HepG2 (cell line): ENCODE measurements around the gene RELL2. TPM values are rescaled to one million over a fixed set of nuclear protein-coding genes. Genes with fewer than 3 reads are reported as not detected.

Source experiments
- ATAC-seq: fragments of 200-7000 bp; cut with Tn5 transposase; 3 replicates; pipeline ENCODE4 v1.9.1; 2020; ENCODE audit warnings: mild to moderate bottlenecking, moderate library complexity
- BruUV-seq: library from RNA; stranded (reverse); fragments of 400-500 nt; replicated peaks from 2 replicates; lab custom pipeline; 2021; lab: Mats Ljungman, UMichigan
- CTCF ChIA-PET: fragments of 300-600 bp; formaldehyde crosslinking; extraction: SDS; loops from one replicate; lab custom pipeline; 2021; ENCODE audit warnings: low total read pairs, inconsistent platforms, low intra/inter-chr PET ratio; lab: Yijun Ruan, JAX
- POLR2A ChIA-PET: fragments of 350-600 bp; sonication (Branson Sonifier 250); formaldehyde crosslinking; loops from one replicate; lab custom pipeline; 2020; ENCODE audit warnings: antibody characterized with exemption, inconsistent platforms; lab: Yijun Ruan, JAX
- DNase-seq: peaks from one replicate; pipeline ENCODE4 v3.0.0-alpha.2; 2015; ENCODE audit warnings: low spot score
- FAIRE-seq: peaks from 3 replicates; lab custom pipeline; 2011; peaks lifted over from hg19 to GRCh38; lab: Jason Lieb, UNC
- H2AFZ ChIP-seq: one replicate; pipeline ENCODE4 v1.6.1; 2011; ENCODE audit warnings: low read length, inconsistent platforms
- H3K27ac ChIP-seq: fragments of 300-600 bp; 3 replicates; pipeline ENCODE4 v1.8.0; 2011; ENCODE audit warnings: mixed run types, mild to moderate bottlenecking, mixed read lengths, low read length, inconsistent platforms; ENCODE audit not compliant: insufficient read depth; ENCODE audit errors: extremely low read length
- H3K27me3 ChIP-seq, 2 experiments: fragments of 200-600 bp in 1 of 2; 2 replicates in 1 of 2; 3 replicates in 1 of 2; pipeline versions ENCODE4 v1.6.0 to v1.8.0; 2011; ENCODE audit warnings: low read length in 2 of 2, mild to moderate bottlenecking in 2 of 2, moderate library complexity in 2 of 2, inconsistent platforms in 1 of 2; ENCODE audit not compliant: insufficient read depth in 2 of 2, control insufficient read depth in 1 of 2
- H3K36me3 ChIP-seq, 2 experiments: fragments of 200-600 bp in 1 of 2; replicated peaks in 1 of 2; 2 replicates in 1 of 2; 3 replicates in 1 of 2; pipeline versions ENCODE4 v1.5.1 to v1.8.0; 2011; ENCODE audit warnings: low read length in 2 of 2, inconsistent platforms in 1 of 2; ENCODE audit not compliant: insufficient read depth in 2 of 2, control insufficient read depth in 1 of 2
- H3K4me1 ChIP-seq: 2 replicates; pipeline ENCODE4 v1.5.1; 2012; ENCODE audit warnings: low read length, inconsistent platforms; ENCODE audit not compliant: insufficient read depth
- H3K4me2 ChIP-seq: 2 replicates; pipeline ENCODE4 v1.6.0; 2011; ENCODE audit warnings: low read depth, low read length, inconsistent platforms
- H3K4me3 ChIP-seq, 3 experiments: fragments of 200-600 bp in 1 of 3; sonication (generic), shearing (Covaris generic) in 1 of 3; replicated peaks in 1 of 3; 2 replicates each; pipeline ENCODE4 v1.5.1; 2011 to 2016; ENCODE audit warnings: low read length in 3 of 3, inconsistent platforms in 2 of 3, low read depth in 2 of 3, mild to moderate bottlenecking in 2 of 3, control low read depth in 1 of 3, mixed read lengths in 1 of 3; ENCODE audit not compliant: insufficient read depth in 1 of 3
- H3K79me2 ChIP-seq: one replicate; pipeline ENCODE4 v1.6.1; 2011; ENCODE audit warnings: low read length, inconsistent platforms; ENCODE audit not compliant: insufficient read depth
- H3K9ac ChIP-seq: 2 replicates; pipeline ENCODE4 v1.6.0; 2011; ENCODE audit warnings: mild to moderate bottlenecking, low read depth, low read length, inconsistent platforms; ENCODE audit not compliant: insufficient read depth
- H3K9me3 ChIP-seq: 2 replicates; pipeline ENCODE4 v1.5.1; 2012; ENCODE audit warnings: mild to moderate bottlenecking, low read length
- H4K20me1 ChIP-seq: 2 replicates; pipeline ENCODE4 v1.6.0; 2011; ENCODE audit warnings: inconsistent platforms, mild to moderate bottlenecking, low read length, moderate library complexity; ENCODE audit not compliant: insufficient read depth
- EP300 ChIP-seq, 3 experiments: sonication (generic) in 1 of 3; formaldehyde crosslinking in 1 of 3; IDR thresholded peaks; 2 replicates each; pipeline versions ENCODE4 v1.5.1 to v1.6.1; 2011 to 2020; ENCODE audit warnings: low read depth in 2 of 3, low read length in 2 of 3, borderline replicate concordance in 1 of 3, improper control_type of control experiment in 1 of 3, mild to moderate bottlenecking in 1 of 3, missing genetic modification reagents in 1 of 3, moderate library complexity in 1 of 3
- FOSL2 ChIP-seq: sonication (generic); formaldehyde crosslinking; IDR thresholded peaks from 2 replicates; pipeline ENCODE4 v1.4.0; 2020; ENCODE audit warnings: missing genetic modification reagents
- FOXK2 ChIP-seq: fragments of 450-650 bp; IDR thresholded peaks from 2 replicates; pipeline ENCODE4 v1.6.1; 2016
- FOXM1 ChIP-seq: sonication (generic); formaldehyde crosslinking; IDR thresholded peaks from 2 replicates; pipeline ENCODE4 v1.5.0; 2020; ENCODE audit warnings: missing genetic modification reagents
- MZF1 ChIP-seq: sonication (generic); formaldehyde crosslinking; IDR thresholded peaks from 2 replicates; pipeline ENCODE4 v1.8.1; 2023; ENCODE audit warnings: mild to moderate bottlenecking, missing genetic modification reagents, borderline replicate concordance
- NFE2L2 ChIP-seq: fragments of 150-350 bp; IDR thresholded peaks from 2 replicates; pipeline ENCODE4 v1.6.1; 2014; ENCODE audit warnings: low read length
- NFYC ChIP-seq: IDR thresholded peaks from 2 replicates; pipeline ENCODE4 v1.6.1; 2016; ENCODE audit warnings: missing genetic modification reagents, missing compliant biosample characterization
- PAWR ChIP-seq: sonication (generic); formaldehyde crosslinking; IDR thresholded peaks from 2 replicates; pipeline ENCODE4 v1.4.0; 2020; ENCODE audit warnings: missing genetic modification reagents, mild to moderate bottlenecking, borderline replicate concordance
- SMAD9 ChIP-seq: sonication (generic); formaldehyde crosslinking; IDR thresholded peaks from 2 replicates; pipeline ENCODE4 v1.5.1; 2020; ENCODE audit warnings: mild to moderate bottlenecking, missing genetic modification reagents
- TARDBP ChIP-seq: sonication (generic); formaldehyde crosslinking; IDR thresholded peaks from 2 replicates; pipeline ENCODE4 v1.8.0; 2022; ENCODE audit warnings: mild to moderate bottlenecking, missing genetic modification reagents
- WGBS: methylation state at CpG from one replicate; pipeline ENCODE4 v1.1.6; 2017; ENCODE audit warnings: low lambda C conversion rate; 5-methylcytosine and 5-hydroxymethylcytosine counted together
- in situ Hi-C: cut with HindIII; loops from 2 replicates; pipeline ENCODE4 v1.10.0; 2017; ENCODE audit warnings: low pct_unique_long_range_greater_than_20kb; ENCODE audit not compliant: extremely low pct_ligation_motif_present
- intact Hi-C: fragments of 100-400 bp; cut with micrococcal nuclease; formaldehyde crosslinking; loops from one replicate; pipeline ENCODE4 v1.10.0; 2022; ENCODE audit not compliant: unreplicated experiment
- polyA plus RNA-seq, 8 experiments: library from polyadenylated mRNA; depleted of rRNA in 3 of 8; stranded (reverse) in 7 of 8; unstranded in 1 of 8; fragments of >200 nt; fragmentation: Illumina TruSeq in 4 of 8; extraction: Trizol in 4 of 8; gene quantifications; 2 replicates each; pipeline versions ENCODE4 v1.2.1 to v1.2.3, GENCODE V29; 2011 to 2016; ENCODE audit warnings: low read depth in 4 of 8, missing spikeins in 1 of 8, mixed read lengths in 1 of 8; ENCODE audit not compliant: insufficient read depth in 1 of 8
- total RNA-seq, 5 experiments: library from RNA; depleted of rRNA; stranded (reverse); fragments of >200 nt; fragmentation: Illumina TruSeq; extraction: Trizol; gene quantifications; 2 replicates each; pipeline ENCODE4 v1.2.3, GENCODE V29; 2016; ENCODE audit warnings: low read depth in 1 of 5

The RELL2 gene
- total and polyA plus RNA-seq, 2 of the 13 experiments (the other 11 are each of a cell fraction or from before 2014, with no cell fraction given) = 6.4 to 8.3 TPM

DNA sequence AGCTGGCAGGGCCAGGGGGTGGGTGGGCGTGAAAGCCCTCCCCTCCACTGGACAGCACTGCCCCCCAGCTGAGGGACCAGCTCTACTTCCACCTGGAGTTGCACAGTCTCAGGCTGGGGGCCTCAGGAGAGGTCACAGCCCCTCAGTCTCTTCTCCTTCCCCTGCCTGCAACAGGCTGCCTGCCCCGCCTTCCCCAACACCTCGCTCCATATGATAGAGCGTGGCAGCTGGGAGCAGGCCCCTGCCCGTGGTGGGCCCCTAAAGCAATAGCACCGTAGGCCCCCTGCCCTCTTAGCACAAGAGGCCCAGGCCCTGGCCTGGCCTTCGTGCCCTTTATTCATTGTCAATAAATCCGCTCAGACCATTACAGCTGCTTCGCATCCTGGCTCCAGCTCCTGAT is 3.9 kb downstream of the RELL2 start:
- H3K4me1 ChIP-seq = peaks cover 13% of the 10 kb centered on the region
- BruUV-seq = no TSS peak
- ChIA-PET CTCF (no interaction called here), POLR2A (no interaction called here)
- intact Hi-C loops (no loop called here), in situ Hi-C loops (no loop called here)
- no peak for TF ChIP-seq NFYC
- no peak for TF ChIP-seq PAWR (CRISPR knock-in tag)
- no peak for TF ChIP-seq FOXK2
- no peak for TF ChIP-seq MZF1 (CRISPR knock-in tag)
- TF ChIP-seq FOXM1 = no peak
- no peak for TF ChIP-seq TARDBP
- no peak for TF ChIP-seq SMAD9 (CRISPR knock-in tag)
- H2AFZ ChIP-seq = no peak overlapping the region
- ATAC-seq = no peak
- DNase-seq = no peak
- H3K4me2 ChIP-seq = no peak overlapping the region
- no peak overlapping the region for H3K4me3 ChIP-seq
- peaks cover 9% of the 10 kb centered on the region for H3K79me2 ChIP-seq
- H4K20me1 ChIP-seq = peaks cover 2% of the 10 kb centered on the region; the same call in 1 of the 2 replicates
- H3K9ac ChIP-seq = no peak overlapping the region
- no peaks in the 10 kb centered on the region; a peak in 1 of 5 replicates for H3K27me3 ChIP-seq
- H3K9me3 ChIP-seq = no peaks in the 10 kb centered on the region
- H3K27ac ChIP-seq = no peak overlapping the region
- 97% methylated on average over 8 of the region's 9 CpGs for WGBS
- FAIRE-seq = no peak
- H3K36me3 ChIP-seq = peaks cover 0 to 23% of the 10 kb centered on the region in 2 experiments; a peak in 1 of 5 replicates

DNA sequence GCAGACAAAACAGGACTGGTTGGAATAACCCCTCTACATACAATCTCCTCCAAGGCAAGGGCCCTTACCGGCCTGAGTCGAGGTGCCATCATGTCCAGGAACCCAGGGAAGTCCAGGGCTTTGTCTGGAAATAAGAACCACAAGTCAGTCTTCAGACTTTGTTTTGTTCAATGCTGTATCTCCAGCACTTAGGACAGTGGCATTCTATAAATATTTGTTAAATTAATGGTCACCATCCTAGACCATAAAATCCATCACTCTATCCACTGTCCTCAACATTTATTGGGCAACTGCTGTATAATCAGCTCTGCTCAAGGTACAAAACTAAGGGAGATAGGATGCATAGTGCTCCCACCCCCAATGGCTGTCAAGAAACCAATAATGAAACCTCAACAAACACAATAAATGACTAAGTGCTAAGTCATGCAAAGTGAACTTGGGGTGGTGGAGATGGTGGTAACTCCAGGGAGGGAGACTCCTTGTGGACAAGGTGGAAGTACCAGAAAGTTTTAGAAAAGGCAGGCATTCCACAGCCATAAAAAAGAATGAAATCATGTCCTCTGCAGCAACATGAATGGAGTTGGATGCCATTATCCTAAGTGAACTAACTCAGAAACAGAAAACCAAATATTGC is 5.0 kb downstream of the RELL2 start:
- FAIRE-seq = no peak
- H4K20me1 ChIP-seq = no peaks in the 10 kb centered on the region
- no peaks in the 10 kb centered on the region for H3K9me3 ChIP-seq
- H3K27ac ChIP-seq = no peak overlapping the region
- no peak overlapping the region for H3K9ac ChIP-seq
- H2AFZ ChIP-seq = no peak overlapping the region
- ChIA-PET CTCF (interaction anchor here (0.8 kb wide), 1 partner anchor 50 kb away, joined by 3 read pairs; no protein-coding TSS in a partner anchor), POLR2A (interaction anchor here (1.1 kb wide), 1 partner anchor 16 kb away, joined by 3 read pairs; no protein-coding TSS in a partner anchor)
- intact Hi-C loops = no loop called here
- TF ChIP-seq EP300 (IDR thresholded peaks at IDR 0.05; ENCODE audit: low read depth in 2 of 2, low read length in 2 of 2) (no peak), EP300 (CRISPR knock-in tag; IDR thresholded peaks at IDR 0.05; ENCODE audit: borderline replicate concordance) (no peak), NFE2L2 (peak; percentile 37; the same call in 1 of the 2 replicates), FOSL2 (CRISPR knock-in tag) (peak; percentile 26; the same call in 1 of the 2 replicates)
- peaks cover 0 to 23% of the 10 kb centered on the region in 2 experiments; a peak in 1 of 5 replicates for H3K36me3 ChIP-seq
- WGBS = 100% methylated on average over 2 of the region's 2 CpGs
- no TSS peak for BruUV-seq
- H3K4me3 ChIP-seq = no peak overlapping the region
- no peak for DNase-seq
- H3K4me2 ChIP-seq = no peak overlapping the region
- no peaks in the 10 kb centered on the region; a peak in 1 of 5 replicates for H3K27me3 ChIP-seq
- no peaks in the 10 kb centered on the region for H3K79me2 ChIP-seq
- peaks cover 9% of the 10 kb centered on the region for H3K4me1 ChIP-seq
- ATAC-seq = no peak
- in situ Hi-C loops = no loop called here
